Testis (tissue), 3 donors: ENCODE data around the gene ZNF81. TPM values are rescaled to one million over a fixed set of nuclear protein-coding genes. Genes with fewer than 3 reads are reported as not detected.

Experiments
- DNase-seq: peaks from one replicate; pipeline ENCODE4 v3.0.0-alpha.2; 2019
- H3K27ac ChIP-seq, 2 donors: fragments of 200-600 bp; sonication (generic); one replicate each; pipeline ENCODE4 v1.5.1; 2019
- H3K27me3 ChIP-seq: fragments of 200-600 bp; sonication (generic); one replicate; pipeline ENCODE4 v1.5.1; 2019
- H3K36me3 ChIP-seq: fragments of 200-600 bp; sonication (generic); one replicate; pipeline ENCODE4 v1.5.1; 2017; ENCODE audit warnings: low read depth; ENCODE audit errors: missing control alignments
- H3K4me1 ChIP-seq: fragments of 200-600 bp; sonication (generic); one replicate; pipeline ENCODE4 v1.5.1; 2019
- H3K4me3 ChIP-seq, 2 donors: fragments of 200-600 bp; sonication (generic); one replicate each; pipeline ENCODE4 v1.5.1; 2017 to 2019
- H3K9me3 ChIP-seq: fragments of 200-600 bp; sonication (generic); one replicate; pipeline ENCODE4 v1.5.1; 2017
- POLR2A ChIP-seq: fragments of 450-650 bp; IDR thresholded peaks from one replicate; pipeline ENCODE4 v1.6.1; 2017; ENCODE audit warnings: antibody characterized with exemption, mild to moderate bottlenecking, moderate library complexity
- WGBS, 2 donors: methylation state at CpG; one replicate each; pipeline ENCODE4 v1.1.5; 2018; 5-methylcytosine and 5-hydroxymethylcytosine counted together
- intact Hi-C: fragments of 100-400 bp; cut with DNase I; formaldehyde crosslinking; loops from one replicate; pipeline ENCODE4 v1.15.1; 2023; ENCODE audit warnings: low total_unique reads
- polyA plus RNA-seq: library from polyadenylated mRNA; stranded (reverse); fragments of 350-450 nt; fragmentation: Illumina TruSeq; extraction: RNeasy Lipid Tissue Mini Kit (QIAGEN cat#74804); gene quantifications from one replicate; pipeline ENCODE4 v1.2.3, GENCODE V29; 2014; ENCODE audit warnings: low read depth, low replicate concordance; ENCODE audit not compliant: insufficient read depth
- total RNA-seq, 2 donors: library from RNA; depleted of rRNA; stranded (reverse); fragments of >200 nt; gene quantifications; one replicate each; pipeline ENCODE4 v1.2.3, GENCODE V29; 2016
- TF ChIP-seq, protein P1 (sequence below), 3 experiments: fragments of 450-650 bp in 2 of 3; fragments of 200-600 bp in 1 of 3; sonication (generic) in 1 of 3; IDR thresholded peaks; one replicate each; pipeline ENCODE4 v1.5.1; 2016 to 2019; ENCODE audit warnings: antibody characterized with exemption in 3 of 3, mild to moderate bottlenecking in 2 of 3, moderate library complexity in 1 of 3

ZNF81 gene
- total and polyA plus RNA-seq, 3 donors from 2014 or later: 2.8 to 6.2 (median 4.7) TPM

GRCh38 chrX:47817897-47818296 lies 18.8 kb upstream of the ZNF81 start:
- no peak for DNase-seq
- no peak for TF ChIP-seq POLR2A
- TF ChIP-seq, protein P1, sequence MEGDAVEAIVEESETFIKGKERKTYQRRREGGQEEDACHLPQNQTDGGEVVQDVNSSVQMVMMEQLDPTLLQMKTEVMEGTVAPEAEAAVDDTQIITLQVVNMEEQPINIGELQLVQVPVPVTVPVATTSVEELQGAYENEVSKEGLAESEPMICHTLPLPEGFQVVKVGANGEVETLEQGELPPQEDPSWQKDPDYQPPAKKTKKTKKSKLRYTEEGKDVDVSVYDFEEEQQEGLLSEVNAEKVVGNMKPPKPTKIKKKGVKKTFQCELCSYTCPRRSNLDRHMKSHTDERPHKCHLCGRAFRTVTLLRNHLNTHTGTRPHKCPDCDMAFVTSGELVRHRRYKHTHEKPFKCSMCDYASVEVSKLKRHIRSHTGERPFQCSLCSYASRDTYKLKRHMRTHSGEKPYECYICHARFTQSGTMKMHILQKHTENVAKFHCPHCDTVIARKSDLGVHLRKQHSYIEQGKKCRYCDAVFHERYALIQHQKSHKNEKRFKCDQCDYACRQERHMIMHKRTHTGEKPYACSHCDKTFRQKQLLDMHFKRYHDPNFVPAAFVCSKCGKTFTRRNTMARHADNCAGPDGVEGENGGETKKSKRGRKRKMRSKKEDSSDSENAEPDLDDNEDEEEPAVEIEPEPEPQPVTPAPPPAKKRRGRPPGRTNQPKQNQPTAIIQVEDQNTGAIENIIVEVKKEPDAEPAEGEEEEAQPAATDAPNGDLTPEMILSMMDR (IDR thresholded peaks at IDR 0.05): no peak
- Histone ChIP-seq H3K27me3 (no peaks in the 10 kb centered on the region), H3K36me3 (no peaks in the 10 kb centered on the region), H3K27ac (no peak overlapping the region), H3K4me1 (no peaks in the 10 kb centered on the region), H3K9me3 (no peaks in the 10 kb centered on the region), H3K4me3 (no peak overlapping the region)
- WGBS, 2 donors: 85 to 100% methylated on average over 1 of the region's 1 CpG
- intact Hi-C loops: no loop called here

GRCh38 chrX:47828984-47829383 lies 7.7 kb upstream of the ZNF81 start:
- DNase-seq: no peak
- no peaks in the 10 kb centered on the region for H3K36me3 ChIP-seq
- 85 to 88% methylated on average over 1 of the region's 1 CpG for WGBS, 2 donors
- TF ChIP-seq, protein P1 (IDR thresholded peaks at IDR 0.05): no peak
- TF ChIP-seq POLR2A: no peak
- H3K9me3 ChIP-seq: no peaks in the 10 kb centered on the region
- no peaks in the 10 kb centered on the region for H3K27me3 ChIP-seq
- H3K4me1 ChIP-seq: no peaks in the 10 kb centered on the region
- H3K4me3 ChIP-seq: no peak overlapping the region
- intact Hi-C loops: no loop called here
- no peak overlapping the region for H3K27ac ChIP-seq

DNA sequence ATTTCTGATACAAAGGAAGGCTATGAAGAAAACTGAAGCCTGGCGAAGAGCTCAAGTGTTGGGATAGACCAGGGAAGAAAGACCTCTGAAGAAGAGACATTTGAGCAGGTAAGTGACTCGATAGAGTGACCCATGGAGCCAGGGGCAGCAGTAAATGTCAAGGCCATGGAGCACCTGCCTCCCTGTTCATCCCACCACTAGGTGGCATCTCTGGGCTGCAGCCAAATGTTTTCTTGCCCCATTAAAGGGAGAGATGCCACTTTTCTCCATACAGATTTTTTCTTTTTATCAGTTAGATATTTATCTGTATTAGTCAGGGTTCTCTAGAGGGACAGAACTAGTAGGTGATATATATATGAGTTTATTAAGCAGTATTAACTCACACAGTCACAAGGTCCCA lies 4.9 kb upstream of the ZNF81 start:
- TF ChIP-seq POLR2A: no peak
- TF ChIP-seq, protein P1 (IDR thresholded peaks at IDR 0.05): peak in 1 of 3 experiments; percentile 42
- intact Hi-C loops: no loop called here
- 61 to 70% methylated on average over 2 of the region's 2 CpGs for WGBS, 2 donors
- no peaks in the 10 kb centered on the region for H3K4me1 ChIP-seq
- no peak overlapping the region for H3K27ac ChIP-seq
- peak; percentile 25 for DNase-seq
- no peaks in the 10 kb centered on the region for H3K27me3 ChIP-seq
- no peak overlapping the region for H3K4me3 ChIP-seq
- H3K9me3 ChIP-seq: no peaks in the 10 kb centered on the region
- no peaks in the 10 kb centered on the region for H3K36me3 ChIP-seq

DNA sequence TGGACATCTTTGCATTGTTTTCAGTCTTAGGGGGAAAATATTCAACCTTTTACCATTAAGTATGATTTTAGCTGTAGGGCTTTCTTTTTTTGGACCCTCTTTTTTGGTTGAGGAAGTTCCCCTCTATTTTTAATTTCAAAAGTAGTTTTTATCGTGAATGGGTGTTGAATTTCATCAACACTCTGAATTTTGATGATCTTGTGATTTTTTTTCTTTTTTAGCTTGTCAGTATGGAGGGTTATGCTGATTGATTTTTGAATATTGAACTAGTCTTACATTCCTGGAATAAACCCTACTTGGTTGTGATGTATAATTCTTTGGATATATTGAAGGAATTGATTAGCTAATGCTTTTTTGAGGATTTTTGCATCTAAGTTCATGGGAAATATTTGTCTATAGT lies 1.7 kb downstream of the ZNF81 start:
- Histone ChIP-seq H3K36me3 (no peaks in the 10 kb centered on the region), H3K27ac (no peak overlapping the region), H3K4me1 (no peaks in the 10 kb centered on the region), H3K27me3 (no peaks in the 10 kb centered on the region), H3K9me3 (no peaks in the 10 kb centered on the region), H3K4me3 (no peak overlapping the region)
- TF ChIP-seq, protein P1 (IDR thresholded peaks at IDR 0.05): no peak
- TF ChIP-seq POLR2A: no peak
- intact Hi-C loops: no loop called here
- 48 to 67% methylated on average over 1 of the region's 1 CpG for WGBS, 2 donors
- no peak for DNase-seq

GRCh38 chrX:47840111-47840510 lies 3.4 kb downstream of the ZNF81 start:
- Histone ChIP-seq H3K27ac (no peak overlapping the region), H3K36me3 (no peaks in the 10 kb centered on the region), H3K27me3 (no peaks in the 10 kb centered on the region), H3K4me1 (no peaks in the 10 kb centered on the region), H3K4me3 (no peak overlapping the region), H3K9me3 (no peaks in the 10 kb centered on the region)
- 61 to 63% methylated on average over 4 of the region's 4 CpGs for WGBS, 2 donors
- DNase-seq: no peak
- no peak for TF ChIP-seq POLR2A
- TF ChIP-seq, protein P1 (IDR thresholded peaks at IDR 0.05): no peak
- intact Hi-C loops: loop anchor here (10.0 kb wide), 1 partner anchor 275 kb away; the partner anchor contains the start of gene ARAF
